GM12878 (cell line): ENCODE measurements around the gene FAM200B. TPM values are rescaled to one million over a fixed set of nuclear protein-coding genes. Genes with fewer than 3 reads are reported as not detected.

Source experiments
- ATAC-seq: fragments of 200-7000 bp; cut with Tn5 transposase; 3 replicates; pipeline ENCODE4 v1.9.1; 2020; ENCODE audit warnings: mild to moderate bottlenecking, moderate library complexity
- BruUV-seq: library from RNA; stranded (reverse); fragments of 400-500 nt; replicated peaks from 2 replicates; lab custom pipeline; 2021; lab: Mats Ljungman, UMichigan
- CTCF ChIA-PET: fragments of 300-600 bp; sonication (Branson Sonifier 250); formaldehyde crosslinking; extraction: SDS; loops from one replicate; lab custom pipeline; 2021; ENCODE audit warnings: inconsistent platforms; lab: Yijun Ruan, JAX
- POLR2A ChIA-PET: fragments of 350-600 bp; formaldehyde crosslinking; extraction: SDS; loops from one replicate; lab custom pipeline; 2021; ENCODE audit warnings: inconsistent platforms; lab: Charles Lee
- RAD21 ChIA-PET: fragments of 300-600 bp; sonication (Branson Sonifier 250); formaldehyde crosslinking; loops from one replicate; lab custom pipeline; 2023; ENCODE audit warnings: antibody characterized with exemption; ENCODE audit not compliant: unreplicated experiment; lab: Charles Lee
- SMC1A ChIA-PET: fragments of 300-600 bp; sonication (Branson Sonifier 250); formaldehyde crosslinking; loops from one replicate; lab custom pipeline; 2023; ENCODE audit not compliant: unreplicated experiment, uncharacterized antibody; lab: Charles Lee
- DNase-seq: peaks from one replicate; pipeline ENCODE4 v3.0.0-alpha.2; 2011; ENCODE audit warnings: low read depth, low spot score
- FAIRE-seq: peaks from 3 replicates; lab custom pipeline; 2011; peaks lifted over from hg19 to GRCh38; lab: Jason Lieb, UNC
- H2AFZ ChIP-seq: 2 replicates; pipeline ENCODE4 v1.6.0; 2011; ENCODE audit warnings: low read depth, low read length, control low read depth; ENCODE audit not compliant: control insufficient read depth
- H3K27ac ChIP-seq: 2 replicates; pipeline ENCODE4 v1.5.1; 2011; ENCODE audit warnings: control low read depth; ENCODE audit not compliant: control insufficient read depth, insufficient read depth
- H3K27me3 ChIP-seq, 2 experiments: replicated peaks in 1 of 2; 2 replicates each; pipeline versions ENCODE4 v1.6.0 to v1.6.1; 2011; ENCODE audit warnings: low read length in 1 of 2; ENCODE audit not compliant: control insufficient read depth in 2 of 2, insufficient read depth in 2 of 2
- H3K36me3 ChIP-seq, 2 experiments: 2 replicates each; pipeline ENCODE4 v1.5.1; 2011; ENCODE audit warnings: low read length in 1 of 2; ENCODE audit not compliant: control insufficient read depth in 2 of 2, insufficient read depth in 2 of 2
- H3K4me1 ChIP-seq: 2 replicates; pipeline ENCODE4 v1.6.1; 2011; ENCODE audit warnings: mild to moderate bottlenecking, low read length, moderate library complexity, mixed read lengths; ENCODE audit not compliant: control insufficient read depth, insufficient read depth
- H3K4me2 ChIP-seq: 2 replicates; pipeline ENCODE4 v1.6.0; 2011; ENCODE audit warnings: control low read depth; ENCODE audit not compliant: control insufficient read depth, insufficient read depth
- H3K4me3 ChIP-seq: fragments of 200-600 bp; sonication (generic); 2 replicates; pipeline ENCODE4 v1.5.1; 2016
- H3K79me2 ChIP-seq: 2 replicates; pipeline ENCODE4 v1.6.0; 2011; ENCODE audit warnings: low read length; ENCODE audit not compliant: control insufficient read depth, insufficient read depth
- H3K9ac ChIP-seq: 2 replicates; pipeline ENCODE4 v1.8.0; 2011; ENCODE audit warnings: low read length, control low read depth, mixed read lengths; ENCODE audit not compliant: control insufficient read depth, insufficient read depth
- H3K9me3 ChIP-seq: replicated peaks from 3 replicates; pipeline ENCODE4 v1.5.1; 2011; ENCODE audit warnings: mild to moderate bottlenecking, low read length; ENCODE audit not compliant: control insufficient read depth, insufficient read depth
- H4K20me1 ChIP-seq: 2 replicates; pipeline ENCODE4 v1.6.0; 2011; ENCODE audit not compliant: control insufficient read depth, insufficient read depth
- ATF2 ChIP-seq: IDR thresholded peaks from 2 replicates; pipeline ENCODE4 v1.6.1; 2012; ENCODE audit warnings: low read length, inconsistent platforms
- ATF7 ChIP-seq: fragments of 450-650 bp; IDR thresholded peaks from 2 replicates; pipeline ENCODE4 v1.6.1; 2016; ENCODE audit warnings: low read depth, mild to moderate bottlenecking
- CBX3 ChIP-seq: fragments of 200-600 bp; sonication (generic); IDR thresholded peaks from 2 replicates; pipeline ENCODE4 v1.6.1; 2016; ENCODE audit warnings: low read depth, borderline replicate concordance
- DPF2 ChIP-seq: fragments of 450-650 bp; IDR thresholded peaks from 2 replicates; pipeline ENCODE4 v1.6.1; 2017; ENCODE audit warnings: mild to moderate bottlenecking
- IKZF1 ChIP-seq: fragments of 450-650 bp; conservative IDR thresholded peaks from 2 replicates; pipeline ENCODE4 v1.6.1; 2017; ENCODE audit warnings: antibody characterized with exemption, mild to moderate bottlenecking
- IKZF2 ChIP-seq, 2 experiments: fragments of 450-650 bp; IDR thresholded peaks; 2 replicates each; pipeline ENCODE4 v1.6.1; 2017; ENCODE audit warnings: mild to moderate bottlenecking in 2 of 2, moderate library complexity in 2 of 2
- JUND ChIP-seq: IDR thresholded peaks from 2 replicates; pipeline ENCODE4 v1.6.1; 2012; ENCODE audit warnings: low read depth, mild to moderate bottlenecking, low read length, improper control_type of control experiment, moderate library complexity
- KAT2A ChIP-seq: conservative IDR thresholded peaks from 2 replicates; pipeline ENCODE4 v1.6.1; 2011; ENCODE audit warnings: low read depth, low read length; ENCODE audit not compliant: control insufficient read depth
- PAX5 ChIP-seq: IDR thresholded peaks from 2 replicates; pipeline ENCODE4 v1.6.1; 2011; ENCODE audit warnings: low read depth, low read length, borderline replicate concordance
- RFX5 ChIP-seq: IDR thresholded peaks from 2 replicates; pipeline ENCODE4 v1.6.1; 2011; ENCODE audit warnings: low read depth, low read length, improper control_type of control experiment
- SMC3 ChIP-seq: IDR thresholded peaks from 2 replicates; pipeline ENCODE4 v1.6.1; 2011; ENCODE audit warnings: low read length, improper control_type of control experiment, borderline replicate concordance
- SRF ChIP-seq, 2 experiments: IDR thresholded peaks; 2 replicates each; pipeline ENCODE4 v1.6.1; 2011; ENCODE audit warnings: low read depth in 2 of 2, low read length in 2 of 2, mild to moderate bottlenecking in 1 of 2, moderate library complexity in 1 of 2
- TCF3 ChIP-seq: IDR thresholded peaks from 2 replicates; pipeline ENCODE4 v1.6.1; 2012; ENCODE audit warnings: low read depth, mild to moderate bottlenecking, low read length, borderline replicate concordance; ENCODE audit not compliant: insufficient read depth
- ZNF217 ChIP-seq: fragments of 450-650 bp; IDR thresholded peaks from 2 replicates; pipeline ENCODE4 v1.6.1; 2017; ENCODE audit warnings: antibody characterized with exemption, mild to moderate bottlenecking
- ZSCAN29 ChIP-seq: fragments of 450-650 bp; IDR thresholded peaks from 2 replicates; pipeline ENCODE4 v1.6.1; 2017; ENCODE audit warnings: mild to moderate bottlenecking, moderate library complexity
- WGBS: methylation state at CpG from one replicate; pipeline ENCODE4 v1.1.6; 2016; ENCODE audit warnings: low lambda C conversion rate; ENCODE audit not compliant: insufficient replicate concordance, insufficient coverage; ENCODE audit errors: missing lambda C conversion rate; 5-methylcytosine and 5-hydroxymethylcytosine counted together
- in situ Hi-C: fragments of 300-500 bp; cut with MboI; formaldehyde crosslinking; loops from 9 replicates; pipeline ENCODE4 v1.14.3; 2018; ENCODE audit warnings: mixed read lengths
- intact Hi-C: fragments of 100-400 bp; cut with micrococcal nuclease; formaldehyde crosslinking; loops from one replicate; pipeline ENCODE4 v1.14.2; 2022; ENCODE audit not compliant: unreplicated experiment
- polyA plus RNA-seq, 11 experiments: library from polyadenylated mRNA; depleted of rRNA in 4 of 11; unstranded in 6 of 11; stranded (reverse) in 5 of 11; fragments of >200 nt; fragmentation: Nextera tagmentation in 4 of 11; fragmentation: Illumina TruSeq in 1 of 11; extraction: Ambion mirVana in 4 of 11; extraction: Trizol in 1 of 11; gene quantifications; 1 replicate in 1 of 11; 2 replicates in 10 of 11; pipeline versions ENCODE4 v1.2.1 to v1.2.3, GENCODE V29; 2011 to 2016; ENCODE audit warnings: inconsistent platforms in 2 of 11, missing spikeins in 2 of 11, low read depth in 1 of 11
- total RNA-seq, 4 experiments: library from RNA; depleted of rRNA in 3 of 4; stranded (reverse); fragments of >200 nt in 3 of 4; fragmentation: Illumina TruSeq in 1 of 4; extraction: Trizol in 1 of 4; gene quantifications; 2 replicates each; pipeline versions ENCODE4 v1.2.1 to v1.2.3, GENCODE V29; 2013 to 2021
- TF ChIP-seq, protein P1 (sequence below): fragments of 450-650 bp; IDR thresholded peaks from 2 replicates; pipeline ENCODE4 v1.6.1; 2017; ENCODE audit warnings: borderline replicate concordance
- TF ChIP-seq, protein P2 (sequence below): fragments of 450-650 bp; conservative IDR thresholded peaks from 2 replicates; pipeline ENCODE4 v1.6.1; 2017; ENCODE audit warnings: mild to moderate bottlenecking, moderate library complexity
- TF ChIP-seq, protein P3 (sequence below): fragments of 450-650 bp; IDR thresholded peaks from 2 replicates; pipeline ENCODE4 v1.6.1; 2017; ENCODE audit warnings: mild to moderate bottlenecking

FAM200B gene
- total and polyA plus RNA-seq, 10 of the 15 experiments (the other 5 are each of a cell fraction or from before 2014, with no cell fraction given) = 13.8 to 48.5 (median 25.5) TPM

DNA sequence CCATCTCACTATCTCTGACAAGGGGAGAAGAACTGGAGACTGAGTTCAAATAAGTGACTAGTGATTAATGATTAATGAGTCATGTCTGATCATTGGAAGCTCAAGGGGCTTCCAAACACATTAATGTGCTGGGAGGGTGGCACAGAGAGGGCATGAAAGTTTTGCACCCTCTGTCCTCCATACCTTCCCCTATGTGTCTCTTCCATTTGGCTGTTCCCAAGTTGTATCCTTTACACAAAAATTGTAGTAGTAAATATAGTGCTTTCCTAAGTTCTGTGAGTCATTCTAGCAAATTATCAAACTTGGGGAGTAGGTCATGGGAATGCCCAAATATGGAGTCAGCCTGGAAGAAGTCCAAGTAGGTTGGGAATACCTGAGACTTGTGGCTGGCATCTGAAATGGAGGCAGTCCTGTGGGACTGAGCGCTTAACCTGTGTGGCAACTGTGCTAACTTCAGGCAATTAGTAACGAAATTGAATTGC, 4.1 kb upstream of the FAM200B start:
- CTCF ChIA-PET = interaction anchor here (1.1 to 3.1 kb wide), 2 partner anchors 26 kb away, joined by 5 to 20 read pairs; no protein-coding TSS in a partner anchor
- no peak for TF ChIP-seq KAT2A
- TF ChIP-seq SRF (IDR thresholded peaks at IDR 0.05; ENCODE audit: low read depth in 2 of 2, low read length in 2 of 2) = peak; percentile 13 to 70; a peak in 2 of 4 replicates
- no peak for TF ChIP-seq PAX5
- TF ChIP-seq ATF2 = no peak
- TF ChIP-seq RFX5 = no peak
- TF ChIP-seq IKZF2 (IDR thresholded peaks at IDR 0.05) = peak in 1 of 2 experiments; percentile 47; a peak in 2 of 4 replicates
- TF ChIP-seq DPF2 = no peak
- TF ChIP-seq, protein P1, sequence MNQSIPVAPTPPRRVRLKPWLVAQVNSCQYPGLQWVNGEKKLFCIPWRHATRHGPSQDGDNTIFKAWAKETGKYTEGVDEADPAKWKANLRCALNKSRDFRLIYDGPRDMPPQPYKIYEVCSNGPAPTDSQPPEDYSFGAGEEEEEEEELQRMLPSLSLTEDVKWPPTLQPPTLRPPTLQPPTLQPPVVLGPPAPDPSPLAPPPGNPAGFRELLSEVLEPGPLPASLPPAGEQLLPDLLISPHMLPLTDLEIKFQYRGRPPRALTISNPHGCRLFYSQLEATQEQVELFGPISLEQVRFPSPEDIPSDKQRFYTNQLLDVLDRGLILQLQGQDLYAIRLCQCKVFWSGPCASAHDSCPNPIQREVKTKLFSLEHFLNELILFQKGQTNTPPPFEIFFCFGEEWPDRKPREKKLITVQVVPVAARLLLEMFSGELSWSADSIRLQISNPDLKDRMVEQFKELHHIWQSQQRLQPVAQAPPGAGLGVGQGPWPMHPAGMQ = no peak
- no peak for TF ChIP-seq ZSCAN29
- no peak for TF ChIP-seq CBX3
- no peak for TF ChIP-seq SMC3
- no peak for TF ChIP-seq JUND
- TF ChIP-seq IKZF1 = 0 out of 2 replicates have a peak, but pooled peaks have one; percentile 37
- TF ChIP-seq TCF3 = no peak
- peak; percentile 29; the same call in 1 of the 2 replicates for TF ChIP-seq ATF7
- TF ChIP-seq, protein P2, sequence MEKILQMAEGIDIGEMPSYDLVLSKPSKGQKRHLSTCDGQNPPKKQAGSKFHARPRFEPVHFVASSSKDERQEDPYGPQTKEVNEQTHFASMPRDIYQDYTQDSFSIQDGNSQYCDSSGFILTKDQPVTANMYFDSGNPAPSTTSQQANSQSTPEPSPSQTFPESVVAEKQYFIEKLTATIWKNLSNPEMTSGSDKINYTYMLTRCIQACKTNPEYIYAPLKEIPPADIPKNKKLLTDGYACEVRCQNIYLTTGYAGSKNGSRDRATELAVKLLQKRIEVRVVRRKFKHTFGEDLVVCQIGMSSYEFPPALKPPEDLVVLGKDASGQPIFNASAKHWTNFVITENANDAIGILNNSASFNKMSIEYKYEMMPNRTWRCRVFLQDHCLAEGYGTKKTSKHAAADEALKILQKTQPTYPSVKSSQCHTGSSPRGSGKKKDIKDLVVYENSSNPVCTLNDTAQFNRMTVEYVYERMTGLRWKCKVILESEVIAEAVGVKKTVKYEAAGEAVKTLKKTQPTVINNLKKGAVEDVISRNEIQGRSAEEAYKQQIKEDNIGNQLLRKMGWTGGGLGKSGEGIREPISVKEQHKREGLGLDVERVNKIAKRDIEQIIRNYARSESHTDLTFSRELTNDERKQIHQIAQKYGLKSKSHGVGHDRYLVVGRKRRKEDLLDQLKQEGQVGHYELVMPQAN = no peak
- no peak for TF ChIP-seq ZNF217
- TF ChIP-seq, protein P3, sequence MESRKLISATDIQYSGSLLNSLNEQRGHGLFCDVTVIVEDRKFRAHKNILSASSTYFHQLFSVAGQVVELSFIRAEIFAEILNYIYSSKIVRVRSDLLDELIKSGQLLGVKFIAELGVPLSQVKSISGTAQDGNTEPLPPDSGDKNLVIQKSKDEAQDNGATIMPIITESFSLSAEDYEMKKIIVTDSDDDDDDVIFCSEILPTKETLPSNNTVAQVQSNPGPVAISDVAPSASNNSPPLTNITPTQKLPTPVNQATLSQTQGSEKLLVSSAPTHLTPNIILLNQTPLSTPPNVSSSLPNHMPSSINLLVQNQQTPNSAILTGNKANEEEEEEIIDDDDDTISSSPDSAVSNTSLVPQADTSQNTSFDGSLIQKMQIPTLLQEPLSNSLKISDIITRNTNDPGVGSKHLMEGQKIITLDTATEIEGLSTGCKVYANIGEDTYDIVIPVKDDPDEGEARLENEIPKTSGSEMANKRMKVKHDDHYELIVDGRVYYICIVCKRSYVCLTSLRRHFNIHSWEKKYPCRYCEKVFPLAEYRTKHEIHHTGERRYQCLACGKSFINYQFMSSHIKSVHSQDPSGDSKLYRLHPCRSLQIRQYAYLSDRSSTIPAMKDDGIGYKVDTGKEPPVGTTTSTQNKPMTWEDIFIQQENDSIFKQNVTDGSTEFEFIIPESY = no peak

More for the DNA sequence above, 4.1 kb upstream of the FAM200B start:
- 74% methylated on average over 2 of the region's 2 CpGs for WGBS
- in situ Hi-C loops (no loop called here), intact Hi-C loops (no loop called here)
- Histone ChIP-seq H3K9ac (no peak overlapping the region), H3K4me3 (0 out of 2 replicates have a peak overlapping the region, but pooled peaks have one; percentile 0), H3K9me3 (no peaks in the 10 kb centered on the region), H3K27me3 (no peaks in the 10 kb centered on the region), H3K4me2 (peak overlapping the region; percentile 21; the same call in 1 of the 2 replicates), H3K4me1 (peaks cover 4% of the 10 kb centered on the region; the same call in 1 of the 2 replicates), H3K27ac (peak overlapping the region; percentile 24; the same call in 1 of the 2 replicates), H3K36me3 (no peaks in the 10 kb centered on the region), H2AFZ (peak overlapping the region; percentile 54; the same call in 1 of the 2 replicates), H4K20me1 (no peaks in the 10 kb centered on the region), H3K79me2 (peaks cover 87% of the 10 kb centered on the region)
- no TSS peak for BruUV-seq
- FAIRE-seq (no peak), ATAC-seq (no peak), DNase-seq (no peak)
- ChIA-PET RAD21 (interaction anchor here (0.6 to 2.8 kb wide), 3 partner anchors 23 to 51 kb away, joined by 3 to 15 read pairs (median 5); no protein-coding TSS in a partner anchor), POLR2A (interaction anchor here (3.4 kb wide), 1 partner anchor 23 kb away, joined by 15 read pairs; the partner anchor contains the start of gene FBXL5), SMC1A (interaction anchor here (0.9 to 1.3 kb wide), 2 partner anchors 28 to 33 kb away, joined by 3 to 5 read pairs; no protein-coding TSS in a partner anchor)
